GM12872 (cell line): ENCODE measurements around the gene MREG.

Experiments
- TF ChIP-seq, protein P1 (sequence below): IDR thresholded peaks from 3 replicates; pipeline ENCODE4 v1.5.1; 2011; ENCODE audit warnings: low read depth, mild to moderate bottlenecking, low read length, moderate library complexity; ENCODE audit not compliant: insufficient read depth

The MREG gene

DNA sequence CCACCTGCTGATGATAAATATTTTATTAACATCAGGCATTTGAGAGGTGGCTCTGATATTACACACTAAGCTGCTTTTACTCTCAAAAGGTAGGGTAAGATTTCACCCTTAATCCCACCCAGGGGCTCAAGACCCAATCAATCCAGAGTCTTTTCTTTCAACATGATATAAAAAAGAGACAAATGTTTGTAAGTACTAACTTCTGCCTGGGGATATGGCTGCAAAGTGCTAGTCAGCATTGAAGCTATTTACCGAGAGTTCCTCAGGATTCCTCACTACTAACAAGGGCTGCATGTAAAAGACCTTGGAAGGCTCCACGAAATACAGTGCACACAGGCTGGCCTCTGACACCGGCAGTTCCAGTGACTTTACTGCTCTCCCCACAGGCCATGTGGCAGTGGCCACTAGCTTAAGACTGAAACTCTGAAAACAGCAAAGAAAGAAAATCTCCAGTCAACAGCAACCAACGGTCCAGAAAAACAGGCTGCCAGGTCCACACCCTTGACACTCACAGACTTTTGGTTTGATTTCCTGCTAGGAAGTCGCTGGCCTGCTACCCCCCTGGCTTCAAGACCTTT, 11.2 kb downstream of the MREG start:
- TF ChIP-seq, protein P1, sequence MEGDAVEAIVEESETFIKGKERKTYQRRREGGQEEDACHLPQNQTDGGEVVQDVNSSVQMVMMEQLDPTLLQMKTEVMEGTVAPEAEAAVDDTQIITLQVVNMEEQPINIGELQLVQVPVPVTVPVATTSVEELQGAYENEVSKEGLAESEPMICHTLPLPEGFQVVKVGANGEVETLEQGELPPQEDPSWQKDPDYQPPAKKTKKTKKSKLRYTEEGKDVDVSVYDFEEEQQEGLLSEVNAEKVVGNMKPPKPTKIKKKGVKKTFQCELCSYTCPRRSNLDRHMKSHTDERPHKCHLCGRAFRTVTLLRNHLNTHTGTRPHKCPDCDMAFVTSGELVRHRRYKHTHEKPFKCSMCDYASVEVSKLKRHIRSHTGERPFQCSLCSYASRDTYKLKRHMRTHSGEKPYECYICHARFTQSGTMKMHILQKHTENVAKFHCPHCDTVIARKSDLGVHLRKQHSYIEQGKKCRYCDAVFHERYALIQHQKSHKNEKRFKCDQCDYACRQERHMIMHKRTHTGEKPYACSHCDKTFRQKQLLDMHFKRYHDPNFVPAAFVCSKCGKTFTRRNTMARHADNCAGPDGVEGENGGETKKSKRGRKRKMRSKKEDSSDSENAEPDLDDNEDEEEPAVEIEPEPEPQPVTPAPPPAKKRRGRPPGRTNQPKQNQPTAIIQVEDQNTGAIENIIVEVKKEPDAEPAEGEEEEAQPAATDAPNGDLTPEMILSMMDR, result no peak

DNA sequence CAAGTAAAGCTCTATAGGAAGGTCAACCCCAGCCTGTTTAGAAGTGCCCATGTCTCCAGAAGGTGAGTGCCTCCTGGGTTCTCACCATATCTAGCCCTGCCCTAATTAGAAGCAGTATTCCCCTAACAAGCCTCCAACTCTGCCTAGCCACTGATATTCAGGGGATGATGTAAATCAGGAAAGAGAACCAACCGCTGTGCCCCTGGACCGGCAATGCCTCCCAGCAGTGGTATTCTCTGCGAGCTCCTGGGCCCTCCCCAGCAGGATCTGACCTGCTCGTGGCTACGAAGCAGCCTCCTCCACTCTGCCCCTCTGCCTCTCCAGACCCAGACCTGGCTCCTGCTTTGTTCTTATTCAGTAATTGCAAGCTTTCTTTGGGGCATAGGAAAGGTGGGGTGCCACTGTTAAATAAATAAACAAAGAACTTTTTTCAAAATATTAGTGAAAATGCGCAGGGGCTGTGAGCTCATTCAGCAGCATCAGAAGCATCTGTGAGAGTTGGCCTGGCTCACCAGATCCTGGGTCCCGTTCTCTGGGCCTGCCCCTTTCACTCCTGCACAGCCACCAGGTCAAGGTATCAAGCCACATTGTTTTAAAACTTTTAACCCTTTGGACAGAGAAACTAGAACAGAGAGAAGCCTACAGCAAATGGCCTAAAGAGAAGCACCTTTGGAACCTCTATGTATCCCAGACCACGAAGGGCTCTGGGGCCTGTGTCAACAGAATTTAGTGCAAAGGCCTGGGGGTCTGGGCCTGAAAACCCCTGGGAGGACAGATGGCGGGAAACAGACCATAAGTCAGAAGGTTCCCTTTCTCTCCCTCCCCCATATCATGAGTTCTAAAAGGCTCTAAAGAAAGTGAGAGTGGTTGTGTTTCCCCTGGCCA, 11.9 kb downstream of the MREG start:
- TF ChIP-seq, protein P1, result no peak

- TF ChIP-seq, protein P1, result no peak
These were observed 14.7 kb downstream of the MREG start for GRCh38 chr2:215998636-215999035.

DNA sequence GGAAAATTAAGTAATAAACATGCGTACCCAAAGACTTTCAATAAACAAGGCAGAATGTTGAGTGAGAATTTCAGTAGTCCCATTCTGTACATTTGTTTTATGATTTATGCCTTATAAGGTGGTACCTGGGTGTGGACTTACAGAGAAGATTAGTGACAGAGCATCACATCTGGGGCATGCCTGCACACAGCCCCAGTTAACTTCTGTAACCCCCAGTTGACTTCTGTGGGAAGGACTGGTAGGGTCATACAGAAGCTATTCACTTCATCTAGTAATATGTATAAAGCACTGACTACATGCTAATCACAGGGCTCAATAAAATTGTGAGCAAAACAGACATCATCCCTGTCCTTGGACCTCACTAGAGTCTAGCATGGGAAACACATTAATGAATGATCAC, 16.1 kb downstream of the MREG start:
- TF ChIP-seq, protein P1, result no peak

- TF ChIP-seq, protein P1, result no peak
These were observed 18.4 kb downstream of the MREG start for GRCh38 chr2:215994911-215995310.

DNA sequence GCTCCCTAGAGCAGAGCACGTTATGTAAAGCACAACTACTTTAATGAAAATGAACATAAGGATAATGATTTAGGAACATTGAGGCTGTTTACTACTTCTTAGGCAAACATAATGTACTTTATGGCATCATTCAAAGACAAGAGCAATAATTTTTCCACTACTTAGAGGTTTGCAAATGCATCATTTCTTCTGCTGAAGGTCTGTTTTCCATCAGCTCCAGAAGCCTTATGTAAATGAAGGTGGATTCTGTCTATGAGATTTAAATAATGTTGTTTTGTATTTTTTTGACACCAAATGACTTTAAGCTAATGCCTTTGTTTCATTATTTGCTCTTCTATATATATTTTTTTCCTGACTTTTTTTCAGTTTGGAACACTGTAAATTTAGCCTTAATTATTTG, 28.1 kb downstream of the MREG start:
- TF ChIP-seq, protein P1, result no peak

DNA sequence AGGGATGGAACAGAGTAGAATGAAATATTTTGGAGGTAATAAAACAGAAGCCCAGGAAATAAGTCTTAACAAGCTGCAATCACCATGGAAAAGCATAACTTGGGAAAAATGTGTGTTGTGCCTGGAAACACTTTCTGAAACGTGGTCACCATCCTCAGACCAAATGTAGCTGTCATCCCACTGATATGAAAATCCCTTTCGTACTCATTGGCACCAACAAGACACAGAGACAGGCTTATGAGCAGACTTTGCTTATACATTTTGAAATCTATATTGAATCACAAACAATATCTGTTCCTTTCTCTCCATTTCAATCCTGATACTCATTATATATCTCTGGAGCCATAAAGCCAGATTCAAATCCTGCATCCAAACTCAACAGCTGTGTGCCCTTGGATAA, 28.7 kb downstream of the MREG start:
- TF ChIP-seq, protein P1, result no peak
